Measurements from ENCODE around the gene SCN8A.

DNA sequence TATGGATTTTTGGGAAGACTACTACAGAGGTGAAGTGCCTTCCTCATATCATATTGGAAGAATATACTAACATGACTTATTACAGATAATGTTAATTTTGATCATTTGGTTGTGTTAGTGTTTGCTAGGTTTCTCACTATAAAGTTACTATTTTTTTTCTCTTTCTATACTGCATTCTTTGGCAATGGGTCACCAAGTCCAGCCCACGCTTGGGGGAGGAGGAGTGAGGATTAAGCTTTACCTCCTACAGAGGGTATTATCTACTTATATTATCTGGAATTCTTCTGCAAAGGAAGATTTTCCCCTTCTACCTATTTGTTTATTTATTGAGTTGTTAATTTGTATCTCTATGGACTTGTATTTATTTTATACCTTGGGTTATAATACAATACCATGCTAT is 31.5 kb downstream of the SCN8A start:
- TF ChIP-seq, protein P1, sequence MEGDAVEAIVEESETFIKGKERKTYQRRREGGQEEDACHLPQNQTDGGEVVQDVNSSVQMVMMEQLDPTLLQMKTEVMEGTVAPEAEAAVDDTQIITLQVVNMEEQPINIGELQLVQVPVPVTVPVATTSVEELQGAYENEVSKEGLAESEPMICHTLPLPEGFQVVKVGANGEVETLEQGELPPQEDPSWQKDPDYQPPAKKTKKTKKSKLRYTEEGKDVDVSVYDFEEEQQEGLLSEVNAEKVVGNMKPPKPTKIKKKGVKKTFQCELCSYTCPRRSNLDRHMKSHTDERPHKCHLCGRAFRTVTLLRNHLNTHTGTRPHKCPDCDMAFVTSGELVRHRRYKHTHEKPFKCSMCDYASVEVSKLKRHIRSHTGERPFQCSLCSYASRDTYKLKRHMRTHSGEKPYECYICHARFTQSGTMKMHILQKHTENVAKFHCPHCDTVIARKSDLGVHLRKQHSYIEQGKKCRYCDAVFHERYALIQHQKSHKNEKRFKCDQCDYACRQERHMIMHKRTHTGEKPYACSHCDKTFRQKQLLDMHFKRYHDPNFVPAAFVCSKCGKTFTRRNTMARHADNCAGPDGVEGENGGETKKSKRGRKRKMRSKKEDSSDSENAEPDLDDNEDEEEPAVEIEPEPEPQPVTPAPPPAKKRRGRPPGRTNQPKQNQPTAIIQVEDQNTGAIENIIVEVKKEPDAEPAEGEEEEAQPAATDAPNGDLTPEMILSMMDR (conservative IDR thresholded peaks at IDR 0.05; ENCODE audit: low read depth, low read length) = no peak
- no peak for TF ChIP-seq EZH2 (IDR thresholded peaks at IDR 0.05; ENCODE audit: borderline replicate concordance, low read depth, low read length, poor library complexity, severe bottlenecking)

All from A673 (cell line).